CMK (cell line): ENCODE data around the gene RNF208.
"Not testable (repeated sequence)": the region's sequence is repeated elsewhere in the genome, so short reads cannot be mapped to it uniquely, and the experiment has no call there.

ENCODE experiments used
- DNase-seq: peaks from one replicate; pipeline ENCODE4 v3.0.0-alpha.2; 2010; ENCODE audit warnings: low read depth

RNF208 gene

GRCh38 chr9:137222190-137223077 lies at the start of gene RNF208:
Gene RNF208 (minus strand): TSS chr9:137222240. CDS start chr9:137221212, 1,028 bp downstream.
- no peak for DNase-seq

GRCh38 chr9:137271696-137272076 lies 49.6 kb upstream of the RNF208 start:
- no peak for DNase-seq

GRCh38 chr9:137270929-137271695 lies 49.1 kb upstream of the RNF208 start:
- DNase-seq: no peak

GRCh38 chr9:137269231-137269772 lies 47.3 kb upstream of the RNF208 start:
- DNase-seq: no peak

- DNase-seq: no peak
Observed at GRCh38 chr9:137268538-137269201, 46.6 kb upstream of the RNF208 start.

- DNase-seq: no peak
Observed at GRCh38 chr9:137267933-137268355, 45.9 kb upstream of the RNF208 start.

GRCh38 chr9:137266585-137267453 lies 44.8 kb upstream of the RNF208 start:
- DNase-seq: no peak

- DNase-seq: no peak
Observed at GRCh38 chr9:137266162-137266527, 44.1 kb upstream of the RNF208 start.

- DNase-seq: no peak
Observed at GRCh38 chr9:137265496-137266161, 43.6 kb upstream of the RNF208 start.

GRCh38 chr9:137264067-137264466 lies 42.0 kb upstream of the RNF208 start:
- DNase-seq: no peak

- DNase-seq: no peak
Observed at GRCh38 chr9:137263506-137263905, 41.5 kb upstream of the RNF208 start.

- DNase-seq: no peak
Observed at GRCh38 chr9:137262909-137263285, 40.9 kb upstream of the RNF208 start.

GRCh38 chr9:137262173-137262908 lies 40.3 kb upstream of the RNF208 start:
- DNase-seq: not testable (repeated sequence)

- no peak for DNase-seq
Observed at GRCh38 chr9:137256856-137257255, 34.8 kb upstream of the RNF208 start.

- no peak for DNase-seq
Observed at GRCh38 chr9:137256362-137256761, 34.3 kb upstream of the RNF208 start.

- DNase-seq: no peak
Observed at GRCh38 chr9:137255448-137256114, 33.5 kb upstream of the RNF208 start.

- DNase-seq: no peak
Observed at GRCh38 chr9:137254624-137255447, 32.8 kb upstream of the RNF208 start, which contains the start of gene NELFB. Gene NELFB (plus strand): TSS chr9:137255327.
